GM13977 (cell line): ENCODE measurements around the gene IQCE.

Experiments
- DNase-seq: peaks from one replicate; pipeline ENCODE4 v3.0.0; 2012; ENCODE audit warnings: low spot score
- in situ Hi-C: fragments of 300-500 bp; cut with MboI; formaldehyde crosslinking; loops from one replicate; pipeline ENCODE4 v1.12.0; 2022; ENCODE audit warnings: low sequenced_read_pairs, low pct_unique_long_range_greater_than_20kb, mixed read lengths, inconsistent platforms; ENCODE audit not compliant: unreplicated experiment
- TF ChIP-seq, protein P1 (sequence below): IDR thresholded peaks from 2 replicates; pipeline ENCODE4 v1.5.1; 2012; ENCODE audit warnings: mild to moderate bottlenecking, control low read depth; ENCODE audit not compliant: insufficient read depth; ENCODE audit errors: extremely low read depth, missing control alignments

Gene IQCE

GRCh38 chr7:2539031-2539911 lies 19.5 kb upstream of the IQCE start:
- in situ Hi-C loops, result no loop called here

GRCh38 chr7:2540133-2540532 lies 18.6 kb upstream of the IQCE start:
- no peak for DNase-seq
- TF ChIP-seq, protein P1, sequence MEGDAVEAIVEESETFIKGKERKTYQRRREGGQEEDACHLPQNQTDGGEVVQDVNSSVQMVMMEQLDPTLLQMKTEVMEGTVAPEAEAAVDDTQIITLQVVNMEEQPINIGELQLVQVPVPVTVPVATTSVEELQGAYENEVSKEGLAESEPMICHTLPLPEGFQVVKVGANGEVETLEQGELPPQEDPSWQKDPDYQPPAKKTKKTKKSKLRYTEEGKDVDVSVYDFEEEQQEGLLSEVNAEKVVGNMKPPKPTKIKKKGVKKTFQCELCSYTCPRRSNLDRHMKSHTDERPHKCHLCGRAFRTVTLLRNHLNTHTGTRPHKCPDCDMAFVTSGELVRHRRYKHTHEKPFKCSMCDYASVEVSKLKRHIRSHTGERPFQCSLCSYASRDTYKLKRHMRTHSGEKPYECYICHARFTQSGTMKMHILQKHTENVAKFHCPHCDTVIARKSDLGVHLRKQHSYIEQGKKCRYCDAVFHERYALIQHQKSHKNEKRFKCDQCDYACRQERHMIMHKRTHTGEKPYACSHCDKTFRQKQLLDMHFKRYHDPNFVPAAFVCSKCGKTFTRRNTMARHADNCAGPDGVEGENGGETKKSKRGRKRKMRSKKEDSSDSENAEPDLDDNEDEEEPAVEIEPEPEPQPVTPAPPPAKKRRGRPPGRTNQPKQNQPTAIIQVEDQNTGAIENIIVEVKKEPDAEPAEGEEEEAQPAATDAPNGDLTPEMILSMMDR, result no peak
- in situ Hi-C loops, result no loop called here

More at GRCh38 chr7:2539031-2539911, 19.5 kb upstream of the IQCE start:
- no peak for DNase-seq
- TF ChIP-seq, protein P1, result no peak

DNA sequence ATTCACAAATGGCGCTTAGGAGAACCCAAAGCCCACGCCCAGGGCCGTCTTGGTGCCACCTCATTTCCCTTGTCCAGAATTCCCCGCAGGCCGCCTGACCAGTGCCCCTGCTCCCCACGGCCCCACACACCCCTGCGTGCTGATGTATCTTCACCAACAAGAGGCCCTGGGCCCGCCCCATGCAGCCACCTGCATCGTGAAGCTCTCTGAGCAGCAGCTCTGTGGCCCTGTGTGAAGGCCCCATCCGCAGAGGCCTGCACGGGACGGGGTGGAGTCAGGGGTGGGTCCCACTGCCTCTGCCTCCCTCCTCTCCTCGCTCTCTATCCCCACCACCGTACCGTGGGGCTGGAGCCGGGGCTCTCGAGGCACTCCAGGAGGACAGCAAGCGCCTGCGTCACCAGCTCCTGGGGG lies 18.1 kb upstream of the IQCE start:
- no peak for DNase-seq
- in situ Hi-C loops, result no loop called here
- TF ChIP-seq, protein P1, result no peak

DNA sequence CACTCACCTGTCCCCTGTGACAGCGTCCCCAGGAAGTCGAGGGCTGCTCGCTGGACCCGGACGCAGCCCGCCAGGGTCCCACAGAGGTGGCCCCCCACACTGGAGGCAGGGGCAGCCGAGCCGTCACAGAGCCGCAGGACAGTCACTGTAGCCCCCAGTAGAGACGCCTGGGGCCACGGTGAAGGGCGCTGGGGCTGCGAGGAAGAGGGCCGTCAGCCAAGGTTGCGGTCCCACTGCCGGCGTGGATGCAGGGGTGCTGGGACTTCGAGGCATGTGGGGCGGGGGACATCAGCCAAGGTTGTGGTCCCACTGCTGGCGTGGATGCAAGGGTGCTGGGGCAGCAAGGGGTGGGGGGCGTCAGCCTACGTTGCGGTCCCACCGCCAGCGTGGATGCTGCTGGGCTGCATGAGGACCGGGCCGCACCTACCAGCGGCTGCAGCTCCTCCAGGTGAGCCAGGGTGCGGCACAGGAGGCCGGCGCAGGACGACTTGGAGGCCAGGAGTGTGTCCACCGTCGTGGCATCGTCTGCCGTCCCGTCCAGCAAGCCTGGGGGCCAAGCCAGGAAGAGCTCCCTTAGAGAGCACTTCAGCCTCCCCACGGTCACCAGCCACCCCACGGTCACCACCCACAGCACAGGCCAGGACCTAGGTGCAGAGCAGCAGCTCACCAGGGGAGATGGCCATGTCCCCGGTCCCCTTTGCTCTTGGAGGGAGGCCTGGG lies 17.3 kb upstream of the IQCE start:
- TF ChIP-seq, protein P1, result no peak
- DNase-seq, result no peak
- in situ Hi-C loops, result no loop called here

GRCh38 chr7:2542011-2542915 lies 16.5 kb upstream of the IQCE start:
- in situ Hi-C loops, result no loop called here
- TF ChIP-seq, protein P1, result no peak
- no peak for DNase-seq
